D721Med (cell line): ENCODE measurements around the gene ITPR2.
"Not testable (repeated sequence)": the region's sequence is repeated elsewhere in the genome, so short reads cannot be mapped to it uniquely, and the experiment has no call there.

Source experiments
- DNase-seq: peaks from one replicate; pipeline ENCODE4 v3.0.0; 2011; ENCODE audit warnings: low spot score; ENCODE audit not compliant: insufficient read length
- FAIRE-seq: peaks from 2 replicates; lab custom pipeline; 2011; peaks lifted over from hg19 to GRCh38; lab: Jason Lieb, UNC
- CTCF ChIP-seq: IDR thresholded peaks from 2 replicates; pipeline ENCODE4 v1.5.1; 2012; ENCODE audit warnings: mild to moderate bottlenecking, control low read depth; ENCODE audit not compliant: insufficient read depth; ENCODE audit errors: missing control alignments

The ITPR2 gene

GRCh38 chr12:26520869-26521268 is 312.1 kb downstream of the ITPR2 start:
- no peak for TF ChIP-seq CTCF
- no peak for DNase-seq
- no peak for FAIRE-seq

- TF ChIP-seq CTCF, result no peak
- no peak for FAIRE-seq
- DNase-seq, result no peak
Observed at GRCh38 chr12:26520109-26520508, 312.9 kb downstream of the ITPR2 start.

- DNase-seq (no peak), FAIRE-seq (no peak)
- TF ChIP-seq CTCF, result no peak
Observed at GRCh38 chr12:26519462-26519861, 313.5 kb downstream of the ITPR2 start.

GRCh38 chr12:26517320-26517719 is 315.7 kb downstream of the ITPR2 start:
- not testable (repeated sequence) for DNase-seq, FAIRE-seq

- DNase-seq, result no peak
- TF ChIP-seq CTCF, result no peak
- FAIRE-seq, result no peak
Observed at GRCh38 chr12:26514364-26514763, 318.6 kb downstream of the ITPR2 start.

GRCh38 chr12:26513363-26514043 is 319.5 kb downstream of the ITPR2 start:
- FAIRE-seq, result no peak
- TF ChIP-seq CTCF, result no peak
- DNase-seq, result no peak

GRCh38 chr12:26512213-26512612 is 320.8 kb downstream of the ITPR2 start:
- FAIRE-seq (no peak), DNase-seq (no peak)
- no peak for TF ChIP-seq CTCF

- no peak for DNase-seq
- FAIRE-seq, result no peak
- TF ChIP-seq CTCF, result no peak
Observed at GRCh38 chr12:26510354-26510674, 322.7 kb downstream of the ITPR2 start.
